ENCODE data around the gene FRMD6.

GRCh38 chr14:51715742-51716141, 64.0 kb downstream of the FRMD6 start:
- TF ChIP-seq, protein P1, sequence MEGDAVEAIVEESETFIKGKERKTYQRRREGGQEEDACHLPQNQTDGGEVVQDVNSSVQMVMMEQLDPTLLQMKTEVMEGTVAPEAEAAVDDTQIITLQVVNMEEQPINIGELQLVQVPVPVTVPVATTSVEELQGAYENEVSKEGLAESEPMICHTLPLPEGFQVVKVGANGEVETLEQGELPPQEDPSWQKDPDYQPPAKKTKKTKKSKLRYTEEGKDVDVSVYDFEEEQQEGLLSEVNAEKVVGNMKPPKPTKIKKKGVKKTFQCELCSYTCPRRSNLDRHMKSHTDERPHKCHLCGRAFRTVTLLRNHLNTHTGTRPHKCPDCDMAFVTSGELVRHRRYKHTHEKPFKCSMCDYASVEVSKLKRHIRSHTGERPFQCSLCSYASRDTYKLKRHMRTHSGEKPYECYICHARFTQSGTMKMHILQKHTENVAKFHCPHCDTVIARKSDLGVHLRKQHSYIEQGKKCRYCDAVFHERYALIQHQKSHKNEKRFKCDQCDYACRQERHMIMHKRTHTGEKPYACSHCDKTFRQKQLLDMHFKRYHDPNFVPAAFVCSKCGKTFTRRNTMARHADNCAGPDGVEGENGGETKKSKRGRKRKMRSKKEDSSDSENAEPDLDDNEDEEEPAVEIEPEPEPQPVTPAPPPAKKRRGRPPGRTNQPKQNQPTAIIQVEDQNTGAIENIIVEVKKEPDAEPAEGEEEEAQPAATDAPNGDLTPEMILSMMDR (IDR thresholded peaks at IDR 0.05; ENCODE audit: insufficient read depth, low read length, poor library complexity, severe bottlenecking): no peak
- TF ChIP-seq EZH2phosphoT487 (conservative IDR thresholded peaks at IDR 0.05; ENCODE audit: low read length): no peak
